Liver (tissue), 3 donors: Measurements from ENCODE around the gene OTOA.
"Not testable (repeated sequence)": the region's sequence is repeated elsewhere in the genome, so short reads cannot be mapped to it uniquely, and the experiment has no call there.

Source experiments
- CTCF ChIP-seq: fragments of 150-350 bp; IDR thresholded peaks from 2 replicates; pipeline ENCODE4 v1.5.1; 2017; ENCODE audit warnings: improper control_type of control experiment, low read depth, low read length; ENCODE audit not compliant: missing input control
- GABPA ChIP-seq, 2 donors: IDR thresholded peaks in 1 of 2; conservative IDR thresholded peaks in 1 of 2; 2 replicates each; pipeline ENCODE4 v1.6.1; 2016; ENCODE audit warnings: antibody characterized with exemption in 2 of 2, mild to moderate bottlenecking in 1 of 2, moderate library complexity in 1 of 2
- RAD21 ChIP-seq, 2 donors: IDR thresholded peaks; 2 replicates each; pipeline ENCODE4 v1.6.1; 2016; ENCODE audit warnings: antibody characterized with exemption in 2 of 2, mild to moderate bottlenecking in 2 of 2
- REST ChIP-seq: IDR thresholded peaks from 2 replicates; pipeline ENCODE4 v1.6.1; 2016; ENCODE audit warnings: antibody characterized with exemption, mild to moderate bottlenecking
- SP1 ChIP-seq: IDR thresholded peaks from 2 replicates; pipeline ENCODE4 v1.6.1; 2018; ENCODE audit warnings: antibody characterized with exemption, mild to moderate bottlenecking
- TAF1 ChIP-seq: conservative IDR thresholded peaks from 2 replicates; pipeline ENCODE4 v1.6.1; 2016; ENCODE audit warnings: antibody characterized with exemption, mild to moderate bottlenecking
- YY1 ChIP-seq: IDR thresholded peaks from 2 replicates; pipeline ENCODE4 v1.6.1; 2016; ENCODE audit warnings: antibody characterized with exemption, mild to moderate bottlenecking
- TF ChIP-seq, protein P1 (sequence below): IDR thresholded peaks from 2 replicates; pipeline ENCODE4 v1.6.1; 2016; ENCODE audit warnings: antibody characterized with exemption
- TF ChIP-seq, protein P2 (sequence below): IDR thresholded peaks from 2 replicates; pipeline ENCODE4 v1.6.1; 2016; ENCODE audit warnings: antibody characterized with exemption
- TF ChIP-seq, protein P3 (sequence below): IDR thresholded peaks from 2 replicates; pipeline ENCODE4 v1.6.1; 2016; ENCODE audit warnings: antibody characterized with exemption
- donor health status: healthy.
- donor health status: healthy.

DNA sequence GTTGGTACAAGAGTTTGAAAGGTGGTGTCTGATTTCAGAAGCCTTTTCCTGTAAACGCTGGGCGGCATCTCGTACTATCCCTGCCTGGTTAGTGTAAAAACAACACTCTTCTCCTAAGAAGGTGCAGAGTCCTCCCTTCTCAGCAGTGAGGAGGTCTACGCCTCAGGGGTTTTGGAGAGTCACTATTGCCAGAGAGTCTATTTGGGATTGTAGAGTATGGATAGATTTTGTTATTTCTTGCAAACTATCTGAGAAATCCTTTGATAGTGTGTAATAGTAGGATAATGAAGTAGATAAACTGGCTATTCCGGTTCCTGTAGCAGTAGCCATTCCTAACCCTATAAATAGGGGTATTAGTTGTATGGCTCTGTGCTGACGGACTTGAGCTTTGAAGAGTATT is 32.9 kb upstream of the OTOA start:
- TF ChIP-seq CTCF; YY1; SP1; GABPA (IDR thresholded peaks at IDR 0.05 in 1 of 2, conservative IDR thresholded peaks at IDR 0.05 in 1 of 2); RAD21 (IDR thresholded peaks at IDR 0.05); TAF1; REST: not testable (repeated sequence)
- TF ChIP-seq, protein P1, sequence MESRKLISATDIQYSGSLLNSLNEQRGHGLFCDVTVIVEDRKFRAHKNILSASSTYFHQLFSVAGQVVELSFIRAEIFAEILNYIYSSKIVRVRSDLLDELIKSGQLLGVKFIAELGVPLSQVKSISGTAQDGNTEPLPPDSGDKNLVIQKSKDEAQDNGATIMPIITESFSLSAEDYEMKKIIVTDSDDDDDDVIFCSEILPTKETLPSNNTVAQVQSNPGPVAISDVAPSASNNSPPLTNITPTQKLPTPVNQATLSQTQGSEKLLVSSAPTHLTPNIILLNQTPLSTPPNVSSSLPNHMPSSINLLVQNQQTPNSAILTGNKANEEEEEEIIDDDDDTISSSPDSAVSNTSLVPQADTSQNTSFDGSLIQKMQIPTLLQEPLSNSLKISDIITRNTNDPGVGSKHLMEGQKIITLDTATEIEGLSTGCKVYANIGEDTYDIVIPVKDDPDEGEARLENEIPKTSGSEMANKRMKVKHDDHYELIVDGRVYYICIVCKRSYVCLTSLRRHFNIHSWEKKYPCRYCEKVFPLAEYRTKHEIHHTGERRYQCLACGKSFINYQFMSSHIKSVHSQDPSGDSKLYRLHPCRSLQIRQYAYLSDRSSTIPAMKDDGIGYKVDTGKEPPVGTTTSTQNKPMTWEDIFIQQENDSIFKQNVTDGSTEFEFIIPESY = not testable (repeated sequence)
- TF ChIP-seq, protein P2, sequence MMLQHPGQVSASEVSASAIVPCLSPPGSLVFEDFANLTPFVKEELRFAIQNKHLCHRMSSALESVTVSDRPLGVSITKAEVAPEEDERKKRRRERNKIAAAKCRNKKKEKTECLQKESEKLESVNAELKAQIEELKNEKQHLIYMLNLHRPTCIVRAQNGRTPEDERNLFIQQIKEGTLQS = not testable (repeated sequence)
- TF ChIP-seq, protein P3, sequence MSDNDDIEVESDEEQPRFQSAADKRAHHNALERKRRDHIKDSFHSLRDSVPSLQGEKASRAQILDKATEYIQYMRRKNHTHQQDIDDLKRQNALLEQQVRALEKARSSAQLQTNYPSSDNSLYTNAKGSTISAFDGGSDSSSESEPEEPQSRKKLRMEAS = not testable (repeated sequence)
